Cerebellar cortex (tissue), 1 donor: ENCODE data around the gene GPC6.
"Not testable (repeated sequence)": the region's sequence is repeated elsewhere in the genome, so short reads cannot be mapped to it uniquely, and the experiment has no call there.

Experiments
- DNase-seq: peaks from one replicate; pipeline ENCODE4 v3.0.0-alpha.2; 2015; ENCODE audit warnings: low spot score

GPC6 gene

DNA sequence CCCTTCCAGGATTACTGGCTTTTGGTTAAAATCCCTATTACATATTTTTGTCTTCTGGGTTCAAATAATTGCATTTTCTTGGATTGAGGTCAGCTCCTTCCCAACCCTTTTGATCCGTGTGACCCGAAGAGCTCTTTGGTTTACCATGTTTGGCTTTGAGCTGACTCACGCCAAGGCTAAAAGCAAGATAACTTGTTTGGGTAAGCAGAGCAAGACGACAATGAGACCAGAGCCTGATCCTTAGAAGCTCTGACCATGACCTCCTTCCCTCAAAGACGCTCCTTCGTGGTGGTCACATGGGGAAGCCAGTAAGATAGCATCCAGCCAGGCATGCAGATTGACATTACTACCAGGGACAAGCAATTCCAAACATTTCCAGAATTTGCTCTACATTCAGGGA lies 1099.0 kb downstream of the GPC6 start:
- DNase-seq = no peak

DNA sequence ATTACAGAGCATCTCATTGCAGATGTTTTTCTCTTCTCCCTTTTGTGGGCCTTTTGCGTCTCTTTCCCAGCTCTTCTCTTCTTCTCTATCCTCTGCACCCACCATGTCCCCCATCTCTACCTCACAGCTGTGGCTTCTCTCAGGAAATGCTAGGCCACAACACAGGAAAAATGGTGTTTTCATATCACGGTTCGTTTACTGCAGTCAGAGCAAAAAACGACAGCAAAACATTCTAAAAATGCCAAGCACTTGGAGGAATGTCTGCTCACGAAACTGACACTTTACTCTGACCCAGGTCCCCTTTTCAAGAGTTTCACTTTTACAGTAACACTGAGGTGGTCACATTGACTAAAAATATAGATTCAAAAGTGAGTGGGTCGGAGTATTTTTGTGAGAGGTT lies 1100.7 kb downstream of the GPC6 start:
- DNase-seq = no peak

DNA sequence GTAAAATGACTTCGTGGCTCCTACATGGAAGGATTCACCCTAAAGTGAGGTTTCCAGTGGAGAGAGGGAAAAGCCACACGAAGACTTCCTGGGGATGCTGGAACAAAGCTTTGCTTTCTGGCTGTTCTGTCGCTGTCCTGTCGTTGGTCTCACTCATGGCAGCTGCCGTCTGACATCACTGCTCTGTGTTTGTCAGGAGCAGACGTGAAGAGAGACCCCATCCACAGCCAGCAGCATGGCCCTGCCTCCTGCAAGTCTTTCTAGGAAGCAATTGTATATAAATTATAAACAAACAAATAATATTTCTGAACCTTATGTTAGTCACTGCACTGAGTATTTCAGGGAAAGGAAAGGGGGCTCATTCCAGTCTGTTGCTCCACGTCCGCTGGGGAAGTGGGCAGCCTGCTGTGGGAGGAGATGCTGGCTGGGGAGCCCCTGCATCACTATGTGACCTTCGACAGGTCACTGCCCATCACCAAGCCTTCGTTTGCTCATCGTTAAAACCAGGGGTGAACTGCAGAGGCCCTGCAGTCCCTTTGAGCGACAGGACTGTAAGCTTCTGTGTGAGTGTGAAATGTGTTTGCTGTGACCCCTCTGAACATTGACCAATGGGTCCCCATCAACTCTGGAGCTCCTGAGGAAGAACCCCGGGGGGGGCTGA lies 1101.9 kb downstream of the GPC6 start:
- DNase-seq = no peak

DNA sequence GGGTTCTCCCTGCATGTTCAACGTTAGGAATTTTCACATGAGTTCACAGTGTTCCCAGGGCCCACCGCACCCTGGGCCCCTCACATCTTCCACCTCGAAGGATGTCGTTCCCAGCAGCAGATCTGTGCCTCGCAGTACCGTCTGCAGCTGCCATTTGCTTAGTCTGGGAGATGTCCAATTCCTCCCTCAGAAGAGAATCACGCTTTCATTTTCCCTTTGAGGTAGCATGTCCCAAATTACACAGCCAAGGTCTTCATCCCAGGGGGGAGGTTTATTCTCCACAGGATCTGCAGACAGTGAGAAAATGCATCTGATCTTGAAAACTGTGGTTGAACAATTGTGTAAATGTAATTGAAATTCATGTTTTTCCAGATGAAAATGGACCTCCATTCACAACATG lies 1102.7 kb downstream of the GPC6 start:
- no peak for DNase-seq

DNA sequence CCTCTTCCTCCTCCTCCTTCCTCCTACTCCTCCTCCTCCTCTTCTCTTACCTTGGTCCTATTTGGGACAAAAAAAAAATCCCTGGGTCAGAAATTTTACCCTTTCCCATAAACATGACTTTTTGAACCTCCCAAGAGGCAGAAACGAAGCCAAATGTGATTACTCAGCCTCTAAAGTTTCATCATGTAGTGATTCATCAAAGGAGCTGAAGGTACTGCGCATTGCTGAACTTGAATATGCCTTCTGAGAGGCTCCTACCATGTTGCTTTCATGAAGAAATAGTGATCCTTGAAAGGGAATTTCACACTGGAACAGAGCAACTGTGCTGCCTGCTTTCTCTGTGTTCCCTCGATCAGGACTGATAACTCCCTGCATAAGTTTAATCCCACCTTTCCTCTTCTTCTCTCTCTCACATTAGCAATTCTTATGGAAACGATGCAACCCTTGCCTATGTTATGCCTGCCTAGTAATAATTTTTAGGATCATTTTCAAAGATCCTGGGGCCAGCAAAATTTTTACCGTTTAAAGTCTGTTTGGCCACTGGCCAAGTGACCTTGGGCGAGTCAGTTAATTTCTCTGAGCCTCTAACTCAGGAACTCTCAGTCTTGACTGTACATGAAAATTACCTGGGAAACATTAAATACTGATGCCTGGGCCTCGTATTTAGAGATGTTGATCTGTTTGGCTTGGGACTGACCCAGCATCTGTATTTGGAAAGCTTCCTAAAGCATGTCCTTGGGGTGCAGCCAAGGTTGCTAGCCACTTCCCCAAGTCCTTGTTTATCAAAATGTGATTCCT lies 1103.3 kb downstream of the GPC6 start:
- no peak for DNase-seq

DNA sequence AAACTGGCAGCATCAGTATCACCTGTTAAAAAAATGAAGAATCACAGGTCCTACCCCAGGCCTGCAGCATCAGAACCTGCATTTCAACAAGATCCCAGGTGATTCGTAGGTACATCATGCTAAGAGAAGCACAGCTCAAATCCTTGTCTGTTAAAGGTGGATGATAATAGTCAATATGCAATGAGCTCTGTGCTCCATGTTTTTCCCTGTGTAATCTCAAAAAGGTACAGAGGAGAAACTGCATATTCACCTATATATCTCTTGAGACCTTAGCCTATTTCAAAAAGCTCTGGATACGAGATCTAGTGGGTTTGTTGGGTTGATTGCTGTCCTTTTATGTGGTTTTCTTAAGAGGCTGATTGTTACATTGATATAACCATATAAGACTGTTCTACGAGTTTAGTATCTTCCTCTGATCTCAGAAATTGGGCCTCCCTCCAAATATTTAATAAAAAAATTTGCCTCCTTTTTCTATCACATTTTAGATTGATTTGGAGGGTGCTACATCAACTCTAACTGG lies 1104.0 kb downstream of the GPC6 start:
- DNase-seq = no peak

DNA sequence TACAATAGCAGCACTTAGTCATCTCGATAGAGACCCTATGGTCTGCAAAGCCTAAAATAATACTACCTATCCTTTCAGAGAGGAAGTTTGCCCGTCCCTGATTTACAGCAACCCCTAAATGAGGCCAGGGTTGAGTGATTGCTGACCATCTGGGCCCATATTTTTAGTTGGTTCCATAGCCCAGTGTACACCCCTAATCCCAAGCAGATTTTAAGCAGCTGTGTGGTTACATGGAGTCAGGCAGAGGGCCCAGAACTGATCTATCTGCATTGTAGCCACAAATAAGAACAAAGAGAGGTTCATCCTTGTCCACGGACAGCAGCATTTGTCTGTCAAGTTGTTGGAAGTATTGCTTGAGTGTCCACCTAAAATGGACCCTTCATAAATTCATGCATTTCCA lies 1104.7 kb downstream of the GPC6 start:
- no peak for DNase-seq

DNA sequence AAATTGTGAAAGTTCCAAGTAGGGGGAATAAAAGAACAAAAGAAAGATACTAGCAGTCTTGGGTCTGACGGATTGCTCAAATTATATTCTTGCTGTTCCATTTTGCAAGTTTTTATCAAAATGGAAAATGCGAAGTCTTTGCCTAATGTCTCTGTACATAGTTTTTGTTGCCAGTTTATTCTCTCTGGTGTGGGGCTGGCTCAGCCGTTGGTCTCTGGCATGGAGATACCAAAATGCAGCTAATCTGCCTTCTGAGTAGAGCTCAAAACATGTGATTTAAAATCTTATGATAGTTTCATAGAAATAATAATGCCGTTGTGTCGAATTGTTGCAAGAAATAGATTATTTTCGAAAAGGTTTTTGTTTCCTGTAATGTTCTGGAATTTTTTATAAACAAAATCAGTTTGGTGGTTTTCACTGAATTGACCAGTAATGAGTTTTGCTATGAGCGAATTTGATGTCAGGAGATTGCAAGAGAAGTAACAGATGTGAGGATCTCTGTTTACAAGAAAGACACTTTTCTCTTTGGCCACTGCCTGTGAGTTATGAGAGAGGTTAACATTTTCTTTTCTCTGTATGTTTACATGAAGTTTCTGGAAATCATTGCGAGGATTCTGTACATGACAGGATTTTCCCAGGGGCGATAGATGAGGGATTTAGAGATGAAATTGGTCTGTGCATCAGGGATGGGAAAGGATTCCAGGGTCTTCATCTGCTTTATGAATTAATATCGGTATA lies 1105.9 kb downstream of the GPC6 start:
- DNase-seq = no peak

DNA sequence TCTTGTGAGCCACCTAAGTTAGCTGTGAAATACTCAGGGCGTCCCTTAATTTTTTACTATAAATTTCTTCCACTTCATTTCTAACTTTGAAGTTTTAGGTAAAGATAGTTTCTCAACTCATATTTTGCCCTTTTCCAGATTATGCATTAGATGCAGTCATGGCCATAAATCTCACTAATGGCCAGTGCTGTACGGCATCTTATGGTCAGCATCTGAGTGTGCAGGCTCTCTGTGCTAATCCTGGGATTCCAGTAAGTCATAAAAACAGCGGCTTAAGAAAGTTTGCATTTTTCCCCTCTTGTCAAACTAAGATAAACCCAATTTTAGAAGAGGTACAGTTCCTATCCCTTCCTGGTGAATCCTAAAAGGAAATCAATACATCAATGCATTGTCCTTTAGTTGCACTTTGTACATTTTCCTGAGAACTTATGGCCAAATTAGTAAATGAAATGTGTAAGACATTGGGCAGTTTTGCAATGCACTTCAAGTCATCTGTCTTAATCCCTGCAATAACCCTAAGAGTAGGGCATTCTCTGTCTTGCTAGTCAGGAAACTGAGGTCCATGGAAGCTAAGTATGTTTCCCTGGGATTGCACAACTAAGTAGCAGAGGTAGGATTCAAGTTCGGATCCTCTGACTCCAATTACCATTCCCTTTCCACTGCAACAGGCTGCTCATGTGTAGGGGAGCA lies 1106.7 kb downstream of the GPC6 start:
- no peak for DNase-seq

DNA sequence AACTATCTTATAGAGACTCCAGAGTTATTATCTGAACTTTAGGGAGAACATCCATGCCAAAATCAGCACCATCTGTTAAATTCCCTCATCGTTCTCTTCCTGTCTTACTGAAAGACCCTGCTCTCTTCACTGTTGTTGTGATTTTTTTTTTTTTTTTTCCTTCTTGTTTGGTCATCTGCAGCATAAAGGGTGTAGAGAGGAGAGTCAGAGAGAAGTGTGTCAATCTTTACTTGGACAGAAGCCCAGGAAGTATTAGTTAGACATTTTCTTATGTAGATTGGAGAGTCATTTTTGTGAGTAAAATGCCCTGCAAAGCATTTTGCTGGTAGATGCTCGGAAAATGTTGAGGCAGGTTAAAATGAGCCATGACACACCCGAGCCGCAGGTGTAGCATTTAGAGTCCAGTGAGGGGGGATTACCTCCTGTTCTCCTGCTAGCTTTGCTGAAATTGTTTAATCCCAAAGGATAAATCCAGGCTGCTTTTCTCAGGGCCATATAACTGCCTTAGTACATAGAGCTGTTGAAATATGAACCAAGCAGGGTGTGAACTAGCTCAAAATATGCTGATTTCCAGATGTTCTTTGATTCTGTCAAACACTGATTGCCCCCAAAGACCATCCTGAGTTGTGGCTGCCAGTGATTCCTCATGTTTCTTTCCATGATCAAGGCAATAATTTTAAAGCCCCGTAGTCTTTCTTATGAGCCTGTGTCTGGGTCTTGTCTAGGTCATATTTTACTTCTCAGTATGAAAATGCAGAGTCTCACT lies 1109.3 kb downstream of the GPC6 start:
- no peak for DNase-seq

DNA sequence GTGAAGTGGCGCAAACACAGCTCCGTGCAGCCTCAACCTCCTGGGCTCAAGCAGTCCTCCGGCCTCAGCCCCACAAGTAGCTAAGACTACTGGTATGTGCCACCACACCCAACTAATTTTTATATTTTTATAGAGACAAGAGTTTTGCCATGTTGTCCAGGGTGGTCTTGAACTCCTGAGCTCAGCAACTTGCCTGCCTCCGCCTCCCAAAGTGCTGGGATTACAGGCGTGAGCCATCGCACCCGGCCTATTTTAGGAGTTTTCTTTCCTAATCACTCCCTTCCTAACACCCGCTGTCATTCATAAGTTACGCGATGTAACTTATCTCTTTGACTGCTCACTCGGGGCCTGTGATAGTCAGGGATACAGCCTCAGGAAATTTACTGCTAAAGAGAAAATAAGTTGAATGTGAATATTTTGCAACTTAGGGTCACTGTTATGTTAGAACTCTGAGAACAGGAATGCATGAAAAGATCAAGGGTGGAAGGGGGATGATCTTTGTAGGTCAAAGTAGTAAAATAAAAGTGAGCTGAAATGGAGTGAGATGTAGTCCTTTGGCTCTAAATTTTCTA lies 1112.6 kb downstream of the GPC6 start:
- DNase-seq = no peak

DNA sequence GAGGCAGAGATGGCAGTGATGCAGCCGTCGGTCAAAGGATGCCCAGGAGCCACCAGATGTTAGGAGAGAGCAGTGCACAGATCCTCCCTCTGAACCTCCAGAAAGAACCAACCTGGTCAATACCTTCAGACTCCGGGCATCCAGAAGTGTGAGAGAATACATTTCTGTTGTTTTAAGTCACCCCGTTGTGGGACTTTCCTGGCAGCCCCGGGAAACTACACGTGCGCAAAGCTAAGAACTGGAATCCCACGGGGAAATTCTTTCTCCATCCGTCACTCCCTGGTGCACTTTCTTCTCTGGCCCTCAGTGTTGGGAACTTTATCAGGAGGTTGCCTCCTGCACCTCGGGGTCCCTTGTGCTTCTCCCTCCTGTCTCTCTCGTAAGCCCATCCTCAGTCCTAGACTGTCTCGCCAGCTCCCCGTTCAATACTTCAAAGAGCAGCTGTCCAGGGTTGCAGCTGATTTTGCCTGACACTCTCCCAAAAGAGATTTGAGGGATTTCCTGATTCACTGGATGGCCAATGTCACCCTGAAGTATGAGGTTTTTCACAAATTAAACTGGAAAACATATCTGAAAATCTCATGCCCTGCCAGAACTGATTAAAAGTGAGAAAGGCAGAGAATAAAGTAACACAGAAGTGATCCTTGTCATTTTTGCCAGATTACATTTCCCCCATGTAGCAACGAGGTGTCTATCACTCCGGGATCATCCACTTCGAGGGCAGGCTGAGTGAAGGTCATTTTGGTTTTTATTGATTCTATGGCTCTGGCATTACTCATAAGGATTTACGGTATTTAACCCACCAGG lies 1116.0 kb downstream of the GPC6 start:
- no peak for DNase-seq

DNA sequence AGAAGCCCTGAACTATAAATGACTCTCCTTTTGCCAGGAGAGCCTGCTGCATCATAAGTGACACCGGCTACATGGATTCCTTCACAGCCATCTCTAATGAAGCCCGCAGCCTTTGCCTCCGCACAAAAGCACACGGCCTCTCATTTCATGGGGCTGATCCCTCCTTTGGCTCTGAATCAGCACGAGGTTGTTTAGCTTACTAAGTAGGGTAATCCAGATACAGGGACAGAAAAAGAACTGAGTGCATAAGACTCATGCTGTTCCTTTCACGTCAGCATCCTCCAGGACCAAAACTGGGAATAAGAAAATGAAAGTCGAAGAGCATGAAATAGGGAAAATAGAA lies 1116.6 kb downstream of the GPC6 start:
- no peak for DNase-seq

DNA sequence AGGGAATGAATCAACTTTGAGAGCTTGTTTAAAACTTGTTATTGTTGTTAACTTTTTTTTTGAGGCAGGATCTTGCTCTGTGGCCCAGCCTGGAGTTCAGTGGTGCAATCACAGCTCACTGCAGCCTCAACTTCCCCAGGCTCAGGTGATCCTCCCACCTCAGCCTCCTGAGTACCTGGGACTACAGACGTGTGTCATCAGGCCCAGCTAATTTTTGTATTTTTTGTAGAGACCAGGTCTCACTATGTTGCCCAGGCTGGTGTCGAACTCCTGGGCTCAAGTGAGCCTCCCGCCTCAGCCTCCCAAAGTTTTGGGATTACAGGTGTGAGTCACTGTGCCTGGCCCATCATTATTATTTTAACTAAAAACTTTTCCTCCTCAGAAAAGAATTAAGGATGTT lies 1117.1 kb downstream of the GPC6 start:
- DNase-seq = not testable (repeated sequence)

DNA sequence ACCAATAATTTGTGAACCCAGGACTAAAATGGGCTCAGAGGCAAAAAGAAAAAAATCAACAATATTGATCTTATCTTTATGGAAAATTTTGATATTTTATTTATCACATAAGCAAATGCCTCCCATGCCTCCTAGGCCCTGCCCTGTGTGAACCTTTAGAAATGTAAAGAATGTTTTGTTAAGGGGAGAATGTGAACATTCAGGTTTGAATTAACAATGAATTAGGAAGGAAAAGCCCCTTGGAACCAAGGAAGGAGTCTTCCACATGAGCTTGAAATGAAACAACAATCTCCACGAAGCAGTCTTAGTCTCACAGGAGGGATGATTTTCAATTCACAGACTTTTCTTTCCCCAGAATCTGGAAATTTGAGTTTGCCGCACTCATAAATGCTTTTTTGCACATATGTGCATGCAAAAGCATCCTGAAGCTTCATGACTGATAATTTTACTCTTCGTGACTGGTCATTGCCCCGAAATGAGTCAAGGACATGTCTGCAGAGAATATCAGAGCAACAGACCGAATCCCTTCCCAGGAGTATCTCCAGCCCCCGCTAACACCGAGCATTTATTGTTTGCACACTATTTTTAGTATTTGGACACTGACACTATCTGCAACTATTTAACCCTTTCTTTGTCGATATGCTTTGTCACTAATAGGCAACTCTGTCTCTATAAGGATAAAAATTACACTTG lies 1117.7 kb downstream of the GPC6 start:
- no peak for DNase-seq

DNA sequence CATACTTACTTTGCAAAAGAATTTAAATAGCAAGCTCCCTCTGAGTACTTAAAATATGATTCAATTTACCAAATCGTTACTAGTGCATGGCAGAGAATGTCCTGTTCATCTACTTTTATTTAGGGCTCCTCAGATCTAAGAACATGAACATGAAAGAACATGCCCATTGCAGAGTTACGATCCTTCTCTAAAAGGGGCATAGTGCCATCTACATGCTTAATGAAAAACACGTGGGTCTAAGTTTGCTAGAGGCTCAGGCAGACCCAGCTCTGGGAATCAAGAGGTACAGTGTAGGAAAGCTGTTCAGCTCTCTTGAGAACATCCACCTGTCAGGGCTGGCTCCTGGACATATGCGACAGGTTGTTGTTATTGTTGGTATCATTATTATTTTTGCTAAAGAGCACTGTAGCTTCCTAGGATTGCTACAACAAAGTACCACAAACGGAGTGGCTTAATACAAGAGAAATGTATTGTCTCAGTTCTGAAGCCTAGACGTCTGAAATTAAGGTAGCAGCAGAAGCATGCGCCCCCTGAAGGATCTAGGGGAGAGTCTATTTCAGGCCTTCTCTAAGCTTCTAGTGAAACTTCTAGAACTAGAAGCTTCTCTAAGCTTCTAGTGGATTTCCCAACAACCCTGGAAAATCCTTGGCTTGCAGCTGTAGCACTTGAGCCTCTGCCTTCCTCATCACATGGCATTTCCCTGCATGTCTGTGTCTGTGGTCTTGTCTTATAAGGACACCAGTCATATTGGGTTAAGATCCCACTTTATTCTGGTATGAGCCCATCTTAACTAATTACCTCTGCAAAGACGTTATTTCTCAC lies 1119.0 kb downstream of the GPC6 start:
- no peak for DNase-seq

DNA sequence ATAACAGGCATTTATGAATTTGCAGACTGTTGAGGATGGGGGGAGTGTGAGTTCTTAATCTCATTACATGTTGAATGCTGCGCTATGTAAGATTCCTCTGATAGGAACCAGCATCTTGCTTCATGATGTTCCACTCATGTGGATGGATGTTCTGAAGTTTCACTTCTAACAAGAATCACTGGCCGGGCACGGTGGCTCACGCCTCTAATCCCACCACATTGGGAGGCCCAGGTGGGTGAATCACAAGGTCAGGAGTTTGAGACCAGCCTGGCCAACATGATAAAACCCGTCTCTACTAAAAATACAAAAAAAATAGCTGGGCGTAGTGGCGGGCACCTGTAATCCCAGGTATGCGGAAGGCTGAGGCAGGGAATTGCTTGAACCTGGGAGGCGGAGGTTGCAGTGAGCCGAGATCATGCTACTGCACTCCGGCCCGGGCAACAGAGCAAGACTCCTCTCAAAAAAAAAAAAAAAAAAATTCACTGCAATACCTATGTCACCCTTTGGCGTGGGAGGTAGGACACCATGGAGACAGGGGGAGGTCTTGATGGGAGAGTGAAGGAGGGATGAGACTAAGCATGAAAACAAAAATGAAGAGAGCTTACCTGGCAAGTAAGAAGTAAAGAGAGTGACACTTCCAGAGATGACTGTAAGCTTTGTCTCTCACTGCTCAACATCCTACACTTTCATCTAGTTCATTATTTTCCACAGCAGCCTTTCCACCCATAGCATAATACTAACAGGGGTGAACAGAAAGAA lies 1119.8 kb downstream of the GPC6 start:
- DNase-seq = no peak
